GM18505 (cell line): ENCODE data around the gene NDUFS8.

Experiments
- ATAC-seq: cut with Tn5 transposase; IDR thresholded peaks from one replicate; pipeline ENCODE4 v1.9.1; 2021; ENCODE audit not compliant: unreplicated experiment
- POLR2A ChIP-seq: IDR thresholded peaks from 4 replicates; pipeline ENCODE4 v1.6.1; 2011; ENCODE audit warnings: borderline replicate concordance; ENCODE audit not compliant: insufficient read depth, insufficient read length; ENCODE audit errors: extremely low read depth

The NDUFS8 gene

GRCh38 chr11:68008381-68009337 lies 21.8 kb upstream of the NDUFS8 start:
- ATAC-seq: no peak
- no peak for TF ChIP-seq POLR2A

GRCh38 chr11:68009391-68010089 lies 20.9 kb upstream of the NDUFS8 start:
- ATAC-seq: no peak
- no peak for TF ChIP-seq POLR2A

GRCh38 chr11:68010090-68011041 lies 20.1 kb upstream of the NDUFS8 start, which contains the start of gene ALDH3B1:
Gene ALDH3B1, plus strand, starts transcription at chr11:68010327. Its CDS starts 4,971 bp downstream, at chr11:68015298.
- no peak for TF ChIP-seq POLR2A
- ATAC-seq: no peak

- TF ChIP-seq POLR2A: no peak
Measured at GRCh38 chr11:68011051-68011943, 19.2 kb upstream of the NDUFS8 start.

GRCh38 chr11:68012044-68012842 lies 18.2 kb upstream of the NDUFS8 start:
- ATAC-seq: no peak
- no peak for TF ChIP-seq POLR2A

More at GRCh38 chr11:68011051-68011943, 19.2 kb upstream of the NDUFS8 start:
- no peak for ATAC-seq

- ATAC-seq: no peak
- TF ChIP-seq POLR2A: no peak
Measured at GRCh38 chr11:68012843-68013610, 17.5 kb upstream of the NDUFS8 start.

- no peak for ATAC-seq
- no peak for TF ChIP-seq POLR2A
Measured at GRCh38 chr11:68013611-68014156, 16.8 kb upstream of the NDUFS8 start.

- TF ChIP-seq POLR2A: no peak
- ATAC-seq: no peak
Measured at GRCh38 chr11:68014157-68014946, 16.1 kb upstream of the NDUFS8 start.

- no peak for TF ChIP-seq POLR2A
- ATAC-seq: no peak
Measured at GRCh38 chr11:68014947-68015447, 15.5 kb upstream of the NDUFS8 start.
